SU-DHL-6 (cell line): ENCODE data around the gene ILDR2.

Experiments used
- H2AFZ ChIP-seq: fragments of 200-600 bp; sonication (generic); 2 replicates; pipeline ENCODE4 v1.6.1; 2014; ENCODE audit warnings: low read depth, mild to moderate bottlenecking, moderate library complexity, mixed read lengths, antibody characterized with exemption, low read length; ENCODE audit not compliant: severe bottlenecking
- H3F3A ChIP-seq: fragments of 200-600 bp; shearing (Covaris generic); 2 replicates; pipeline ENCODE4 v1.6.0; 2016; ENCODE audit warnings: antibody characterized with exemption, mild to moderate bottlenecking; ENCODE audit not compliant: insufficient read depth
- H3K27ac ChIP-seq: fragments of 200-600 bp; sonication (generic); 2 replicates; pipeline ENCODE4 v1.5.1; 2016; ENCODE audit warnings: low read depth, mild to moderate bottlenecking, low read length, moderate library complexity, mixed read lengths
- H3K27me3 ChIP-seq: fragments of 200-600 bp; sonication (generic), shearing (Covaris generic); 2 replicates; pipeline ENCODE4 v1.6.0; 2014; ENCODE audit warnings: mild to moderate bottlenecking, low read length
- H3K36me3 ChIP-seq: fragments of 200-600 bp; sonication (generic); 2 replicates; pipeline ENCODE4 v1.6.1; 2014; ENCODE audit warnings: mild to moderate bottlenecking, low read length, mixed read lengths
- H3K4me2 ChIP-seq: fragments of 300-600, 200-600 bp; shearing (Covaris generic), sonication (generic); 2 replicates; pipeline ENCODE4 v1.6.0; 2014; ENCODE audit warnings: low read length, low read depth, mild to moderate bottlenecking; ENCODE audit not compliant: poor library complexity, severe bottlenecking
- H3K4me3 ChIP-seq: fragments of 200-600 bp; sonication (generic); 2 replicates; pipeline ENCODE4 v1.5.1; 2014; ENCODE audit warnings: antibody characterized with exemption, low read length, mild to moderate bottlenecking, mixed read lengths; ENCODE audit not compliant: insufficient read depth, poor library complexity, severe bottlenecking
- H3K79me2 ChIP-seq: fragments of 200-600 bp; sonication (generic); 2 replicates; pipeline ENCODE4 v1.6.1; 2014; ENCODE audit warnings: mild to moderate bottlenecking, low read length, moderate library complexity; ENCODE audit not compliant: insufficient read depth
- H3K9ac ChIP-seq: fragments of 200-600 bp; sonication (generic); 2 replicates; pipeline ENCODE4 v1.7.0; 2014; ENCODE audit warnings: mild to moderate bottlenecking, low read length
- H3K9me2 ChIP-seq: fragments of 200-600 bp; sonication (generic); replicated peaks from 2 replicates; pipeline ENCODE4 v1.6.1; 2014; ENCODE audit warnings: low read length; ENCODE audit not compliant: insufficient read depth
- H3K9me3 ChIP-seq: fragments of 200-600 bp; sonication (generic); 2 replicates; pipeline ENCODE4 v1.6.1; 2014; ENCODE audit warnings: low read length, mixed read lengths; ENCODE audit not compliant: insufficient read depth
- H4K20me1 ChIP-seq: fragments of 200-600 bp; sonication (generic); 2 replicates; pipeline ENCODE4 v1.6.1; 2014; ENCODE audit warnings: low read depth, mild to moderate bottlenecking, antibody characterized with exemption, low read length, moderate library complexity, mixed read lengths
- CTCF ChIP-seq: fragments of 200-600 bp; sonication (generic); IDR thresholded peaks from one replicate; pipeline ENCODE4 v1.5.1; 2017; ENCODE audit warnings: antibody characterized with exemption, mild to moderate bottlenecking, low read length, moderate library complexity; ENCODE audit not compliant: insufficient read depth, poor library complexity, severe bottlenecking
- EZH2phosphoT487 ChIP-seq: fragments of 200-600 bp; sonication (generic), shearing (Covaris generic); conservative IDR thresholded peaks from 2 replicates; pipeline ENCODE4 v1.6.1; 2018; ENCODE audit warnings: mild to moderate bottlenecking, antibody characterized with exemption, low read length, moderate library complexity, mixed read lengths

ILDR2 gene

GRCh38 chr1:166915042-166915441 lies 60.3 kb downstream of the ILDR2 start:
- TF ChIP-seq EZH2phosphoT487 (no peak), CTCF (no peak)
- Histone ChIP-seq H3K9me2 (no peaks in the 10 kb centered on the region), H3K9me3 (0 out of 2 replicates have a peak, but pooled peaks cover 4% of the 10 kb centered on the region), H4K20me1 (no peaks in the 10 kb centered on the region), H3K9ac (no peak overlapping the region), H3K79me2 (no peaks in the 10 kb centered on the region), H3K4me3 (no peak overlapping the region), H3K36me3 (0 out of 2 replicates have a peak, but pooled peaks cover 4% of the 10 kb centered on the region), H3F3A (no peaks in the 10 kb centered on the region), H3K4me2 (no peak overlapping the region), H2AFZ (no peak overlapping the region), H3K27me3 (no peaks in the 10 kb centered on the region), H3K27ac (no peak overlapping the region)

- Histone ChIP-seq H3K79me2 (no peaks in the 10 kb centered on the region), H3K4me3 (no peak overlapping the region), H3K36me3 (0 out of 2 replicates have a peak, but pooled peaks cover 4% of the 10 kb centered on the region), H2AFZ (no peak overlapping the region), H3K9me3 (0 out of 2 replicates have a peak, but pooled peaks cover 4% of the 10 kb centered on the region), H3K27me3 (no peaks in the 10 kb centered on the region), H3K9ac (no peak overlapping the region), H3K9me2 (no peaks in the 10 kb centered on the region), H3K4me2 (no peak overlapping the region), H3K27ac (no peak overlapping the region), H4K20me1 (no peaks in the 10 kb centered on the region), H3F3A (no peaks in the 10 kb centered on the region)
- no peak for TF ChIP-seq CTCF
- TF ChIP-seq EZH2phosphoT487, result no peak
These were observed 61.2 kb downstream of the ILDR2 start for GRCh38 chr1:166914111-166914510.

DNA sequence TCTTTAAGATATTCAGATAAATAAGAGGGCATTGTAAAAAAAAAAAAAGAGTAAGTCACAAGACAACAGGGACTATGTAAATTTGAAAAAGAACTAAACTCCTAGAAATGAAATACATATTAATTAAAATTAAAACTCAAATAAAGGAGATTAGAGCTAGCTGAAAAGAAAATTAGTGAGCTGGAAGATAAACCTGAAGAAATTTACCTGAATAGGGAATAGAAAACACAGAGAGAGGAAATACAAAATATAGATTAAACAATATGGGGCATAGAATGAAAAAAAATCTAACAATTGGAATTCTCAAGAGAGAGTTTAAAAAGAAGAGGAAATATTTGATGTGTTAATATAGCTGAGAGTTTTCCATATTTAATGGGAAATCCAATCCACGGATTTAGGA lies 63.7 kb downstream of the ILDR2 start:
- H3K9me3 ChIP-seq, result 0 out of 2 replicates have a peak, but pooled peaks cover 4% of the 10 kb centered on the region
- H3K9ac ChIP-seq, result no peak overlapping the region
- no peak overlapping the region for H3K27ac ChIP-seq
- no peaks in the 10 kb centered on the region for H3K27me3 ChIP-seq
- 0 out of 2 replicates have a peak, but pooled peaks cover 4% of the 10 kb centered on the region for H3K36me3 ChIP-seq
- H3F3A ChIP-seq, result no peaks in the 10 kb centered on the region
- no peak overlapping the region for H3K4me2 ChIP-seq
- H3K79me2 ChIP-seq, result no peaks in the 10 kb centered on the region
- TF ChIP-seq EZH2phosphoT487 (no peak), CTCF (no peak)
- no peak overlapping the region for H2AFZ ChIP-seq
- no peaks in the 10 kb centered on the region for H3K9me2 ChIP-seq
- H3K4me3 ChIP-seq, result no peak overlapping the region
- H4K20me1 ChIP-seq, result no peaks in the 10 kb centered on the region
